ENCODE measurements around the gene SERINC3.

GRCh38 chr20:44481719-44482416 is 40.0 kb downstream of the SERINC3 start:
- TF ChIP-seq, protein P1, sequence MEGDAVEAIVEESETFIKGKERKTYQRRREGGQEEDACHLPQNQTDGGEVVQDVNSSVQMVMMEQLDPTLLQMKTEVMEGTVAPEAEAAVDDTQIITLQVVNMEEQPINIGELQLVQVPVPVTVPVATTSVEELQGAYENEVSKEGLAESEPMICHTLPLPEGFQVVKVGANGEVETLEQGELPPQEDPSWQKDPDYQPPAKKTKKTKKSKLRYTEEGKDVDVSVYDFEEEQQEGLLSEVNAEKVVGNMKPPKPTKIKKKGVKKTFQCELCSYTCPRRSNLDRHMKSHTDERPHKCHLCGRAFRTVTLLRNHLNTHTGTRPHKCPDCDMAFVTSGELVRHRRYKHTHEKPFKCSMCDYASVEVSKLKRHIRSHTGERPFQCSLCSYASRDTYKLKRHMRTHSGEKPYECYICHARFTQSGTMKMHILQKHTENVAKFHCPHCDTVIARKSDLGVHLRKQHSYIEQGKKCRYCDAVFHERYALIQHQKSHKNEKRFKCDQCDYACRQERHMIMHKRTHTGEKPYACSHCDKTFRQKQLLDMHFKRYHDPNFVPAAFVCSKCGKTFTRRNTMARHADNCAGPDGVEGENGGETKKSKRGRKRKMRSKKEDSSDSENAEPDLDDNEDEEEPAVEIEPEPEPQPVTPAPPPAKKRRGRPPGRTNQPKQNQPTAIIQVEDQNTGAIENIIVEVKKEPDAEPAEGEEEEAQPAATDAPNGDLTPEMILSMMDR (IDR thresholded peaks at IDR 0.05; ENCODE audit: control extremely low read depth in 1 of 3, insufficient read depth in 1 of 3, low read depth in 1 of 3, low read length in 3 of 3), result no peak
- no peak for TF ChIP-seq EZH2 (IDR thresholded peaks at IDR 0.05; ENCODE audit: low read depth, low read length, severe bottlenecking)
- no peak for TF ChIP-seq CEBPB (IDR thresholded peaks at IDR 0.05; ENCODE audit: low read depth, low read length)
- no peak for TF ChIP-seq POLR2A (IDR thresholded peaks at IDR 0.05; ENCODE audit: control extremely low read depth in 1 of 2, low read depth in 2 of 2, low read length in 2 of 2)
- TF ChIP-seq RAD21 (IDR thresholded peaks at IDR 0.05 in 1 of 2, conservative IDR thresholded peaks at IDR 0.05 in 1 of 2; ENCODE audit: low read depth in 2 of 2, low read length in 2 of 2), result no peak
- TF ChIP-seq ZNF274 (IDR thresholded peaks at IDR 0.05; ENCODE audit: borderline replicate concordance, extremely low read depth, low read length), result no peak
- no peak for TF ChIP-seq SRF (IDR thresholded peaks at IDR 0.05; ENCODE audit: low read depth, low read length)
- TF ChIP-seq POLR2AphosphoS5 (IDR thresholded peaks at IDR 0.05; ENCODE audit: low read depth, low read length), result no peak
- TF ChIP-seq, protein P2, sequence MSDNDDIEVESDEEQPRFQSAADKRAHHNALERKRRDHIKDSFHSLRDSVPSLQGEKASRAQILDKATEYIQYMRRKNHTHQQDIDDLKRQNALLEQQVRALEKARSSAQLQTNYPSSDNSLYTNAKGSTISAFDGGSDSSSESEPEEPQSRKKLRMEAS (IDR thresholded peaks at IDR 0.05), result no peak
- TF ChIP-seq KDM1A (IDR thresholded peaks at IDR 0.05; ENCODE audit: borderline replicate concordance, low read length), result no peak
